Neural cell (in vitro differentiated cells): Measurements from ENCODE around the gene SIM1.

Experiments used
- EP300 ChIP-seq: fragments of 450-650 bp; conservative IDR thresholded peaks from 2 replicates; pipeline ENCODE4 v1.6.1; 2014; ENCODE audit warnings: antibody characterized with exemption, mild to moderate bottlenecking, moderate library complexity; ENCODE audit not compliant: poor library complexity, severe bottlenecking
- EZH2 ChIP-seq: fragments of 200-600, 300-800 bp; shearing (Covaris generic), sonication (generic); IDR thresholded peaks from 2 replicates; pipeline ENCODE4 v1.6.1; 2014; ENCODE audit warnings: antibody characterized with exemption, low read length, borderline replicate concordance, mild to moderate bottlenecking; ENCODE audit not compliant: insufficient read depth, poor library complexity, severe bottlenecking
- MXI1 ChIP-seq: fragments of 450-650 bp; conservative IDR thresholded peaks from 2 replicates; pipeline ENCODE4 v1.6.1; 2014; ENCODE audit warnings: antibody characterized with exemption, mild to moderate bottlenecking; ENCODE audit not compliant: poor library complexity, severe bottlenecking
- POLR2AphosphoS5 ChIP-seq: IDR thresholded peaks from 2 replicates; pipeline ENCODE4 v1.6.1; 2012
- SMC3 ChIP-seq: fragments of 450-650 bp; conservative IDR thresholded peaks from 2 replicates; pipeline ENCODE4 v1.6.1; 2014; ENCODE audit warnings: antibody characterized with exemption, mild to moderate bottlenecking, moderate library complexity; ENCODE audit not compliant: poor library complexity
- TAF1 ChIP-seq: IDR thresholded peaks from 2 replicates; pipeline ENCODE4 v1.6.1; 2012; ENCODE audit warnings: low read depth
- TF ChIP-seq, protein P1 (sequence below): fragments of 450-650 bp; IDR thresholded peaks from 2 replicates; pipeline ENCODE4 v1.5.1; 2014; ENCODE audit warnings: antibody characterized with exemption, mild to moderate bottlenecking, moderate library complexity; ENCODE audit not compliant: poor library complexity, severe bottlenecking
- TF ChIP-seq, protein P2 (sequence below): IDR thresholded peaks from 2 replicates; pipeline ENCODE4 v1.6.1; 2012; ENCODE audit warnings: borderline replicate concordance

DNA sequence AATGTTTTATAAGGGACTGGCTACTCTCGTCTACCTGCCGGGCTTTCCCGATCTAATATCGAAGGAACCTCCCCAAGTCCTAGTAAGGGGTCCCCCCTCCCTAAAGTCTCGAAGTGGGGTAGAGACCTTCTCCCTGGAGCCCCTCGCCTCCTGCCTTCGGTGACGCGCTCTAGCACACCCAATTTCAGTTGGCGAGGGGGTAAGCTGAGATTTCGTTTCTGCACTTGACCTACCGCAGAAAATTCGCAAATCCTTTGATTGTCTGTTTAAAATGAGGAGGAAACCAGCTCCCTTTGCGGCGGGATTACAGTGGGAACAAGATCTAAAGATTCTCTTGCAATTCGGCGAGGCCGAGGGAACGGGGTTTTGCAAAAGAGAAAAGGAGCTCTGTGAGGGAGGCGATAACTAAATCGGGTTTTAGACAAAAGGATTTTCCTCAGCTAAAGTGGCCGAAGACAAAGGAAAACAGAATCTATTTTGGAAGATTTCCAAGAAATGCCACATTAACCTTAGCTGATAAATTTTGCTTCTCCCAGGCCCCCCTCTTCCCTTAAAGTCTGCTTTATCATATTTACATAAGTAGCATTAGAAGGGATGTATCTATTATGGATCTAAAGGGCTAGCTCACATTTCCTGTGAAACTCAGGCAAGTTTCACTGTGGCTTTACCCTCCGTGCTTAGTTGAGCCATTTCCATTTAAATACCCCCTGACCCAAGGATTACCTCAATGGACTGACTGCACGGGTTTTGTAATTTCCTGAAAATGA lies 8.4 kb downstream of the SIM1 start:
- TF ChIP-seq, protein P1, sequence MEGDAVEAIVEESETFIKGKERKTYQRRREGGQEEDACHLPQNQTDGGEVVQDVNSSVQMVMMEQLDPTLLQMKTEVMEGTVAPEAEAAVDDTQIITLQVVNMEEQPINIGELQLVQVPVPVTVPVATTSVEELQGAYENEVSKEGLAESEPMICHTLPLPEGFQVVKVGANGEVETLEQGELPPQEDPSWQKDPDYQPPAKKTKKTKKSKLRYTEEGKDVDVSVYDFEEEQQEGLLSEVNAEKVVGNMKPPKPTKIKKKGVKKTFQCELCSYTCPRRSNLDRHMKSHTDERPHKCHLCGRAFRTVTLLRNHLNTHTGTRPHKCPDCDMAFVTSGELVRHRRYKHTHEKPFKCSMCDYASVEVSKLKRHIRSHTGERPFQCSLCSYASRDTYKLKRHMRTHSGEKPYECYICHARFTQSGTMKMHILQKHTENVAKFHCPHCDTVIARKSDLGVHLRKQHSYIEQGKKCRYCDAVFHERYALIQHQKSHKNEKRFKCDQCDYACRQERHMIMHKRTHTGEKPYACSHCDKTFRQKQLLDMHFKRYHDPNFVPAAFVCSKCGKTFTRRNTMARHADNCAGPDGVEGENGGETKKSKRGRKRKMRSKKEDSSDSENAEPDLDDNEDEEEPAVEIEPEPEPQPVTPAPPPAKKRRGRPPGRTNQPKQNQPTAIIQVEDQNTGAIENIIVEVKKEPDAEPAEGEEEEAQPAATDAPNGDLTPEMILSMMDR = no peak
- TF ChIP-seq EP300 (no peak), POLR2AphosphoS5 (peak; percentile 88), EZH2 (peak; percentile 34), SMC3 (no peak), TAF1 (no peak), MXI1 (no peak)
- TF ChIP-seq, protein P2, sequence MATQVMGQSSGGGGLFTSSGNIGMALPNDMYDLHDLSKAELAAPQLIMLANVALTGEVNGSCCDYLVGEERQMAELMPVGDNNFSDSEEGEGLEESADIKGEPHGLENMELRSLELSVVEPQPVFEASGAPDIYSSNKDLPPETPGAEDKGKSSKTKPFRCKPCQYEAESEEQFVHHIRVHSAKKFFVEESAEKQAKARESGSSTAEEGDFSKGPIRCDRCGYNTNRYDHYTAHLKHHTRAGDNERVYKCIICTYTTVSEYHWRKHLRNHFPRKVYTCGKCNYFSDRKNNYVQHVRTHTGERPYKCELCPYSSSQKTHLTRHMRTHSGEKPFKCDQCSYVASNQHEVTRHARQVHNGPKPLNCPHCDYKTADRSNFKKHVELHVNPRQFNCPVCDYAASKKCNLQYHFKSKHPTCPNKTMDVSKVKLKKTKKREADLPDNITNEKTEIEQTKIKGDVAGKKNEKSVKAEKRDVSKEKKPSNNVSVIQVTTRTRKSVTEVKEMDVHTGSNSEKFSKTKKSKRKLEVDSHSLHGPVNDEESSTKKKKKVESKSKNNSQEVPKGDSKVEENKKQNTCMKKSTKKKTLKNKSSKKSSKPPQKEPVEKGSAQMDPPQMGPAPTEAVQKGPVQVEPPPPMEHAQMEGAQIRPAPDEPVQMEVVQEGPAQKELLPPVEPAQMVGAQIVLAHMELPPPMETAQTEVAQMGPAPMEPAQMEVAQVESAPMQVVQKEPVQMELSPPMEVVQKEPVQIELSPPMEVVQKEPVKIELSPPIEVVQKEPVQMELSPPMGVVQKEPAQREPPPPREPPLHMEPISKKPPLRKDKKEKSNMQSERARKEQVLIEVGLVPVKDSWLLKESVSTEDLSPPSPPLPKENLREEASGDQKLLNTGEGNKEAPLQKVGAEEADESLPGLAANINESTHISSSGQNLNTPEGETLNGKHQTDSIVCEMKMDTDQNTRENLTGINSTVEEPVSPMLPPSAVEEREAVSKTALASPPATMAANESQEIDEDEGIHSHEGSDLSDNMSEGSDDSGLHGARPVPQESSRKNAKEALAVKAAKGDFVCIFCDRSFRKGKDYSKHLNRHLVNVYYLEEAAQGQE = no peak
